H54 (cell line): ENCODE data around the gene CREG2.

Experiments used
- DNase-seq: peaks from one replicate; pipeline ENCODE4 v3.0.0; 2011; ENCODE audit warnings: low spot score, mixed read lengths; ENCODE audit not compliant: insufficient read length
- FAIRE-seq: peaks from 3 replicates; lab custom pipeline; 2011; peaks lifted over from hg19 to GRCh38; lab: Jason Lieb, UNC
- POLR2A ChIP-seq: IDR thresholded peaks from 2 replicates; pipeline ENCODE4 v1.6.1; 2011; ENCODE audit warnings: low read depth, mild to moderate bottlenecking, low read length

Gene CREG2

DNA sequence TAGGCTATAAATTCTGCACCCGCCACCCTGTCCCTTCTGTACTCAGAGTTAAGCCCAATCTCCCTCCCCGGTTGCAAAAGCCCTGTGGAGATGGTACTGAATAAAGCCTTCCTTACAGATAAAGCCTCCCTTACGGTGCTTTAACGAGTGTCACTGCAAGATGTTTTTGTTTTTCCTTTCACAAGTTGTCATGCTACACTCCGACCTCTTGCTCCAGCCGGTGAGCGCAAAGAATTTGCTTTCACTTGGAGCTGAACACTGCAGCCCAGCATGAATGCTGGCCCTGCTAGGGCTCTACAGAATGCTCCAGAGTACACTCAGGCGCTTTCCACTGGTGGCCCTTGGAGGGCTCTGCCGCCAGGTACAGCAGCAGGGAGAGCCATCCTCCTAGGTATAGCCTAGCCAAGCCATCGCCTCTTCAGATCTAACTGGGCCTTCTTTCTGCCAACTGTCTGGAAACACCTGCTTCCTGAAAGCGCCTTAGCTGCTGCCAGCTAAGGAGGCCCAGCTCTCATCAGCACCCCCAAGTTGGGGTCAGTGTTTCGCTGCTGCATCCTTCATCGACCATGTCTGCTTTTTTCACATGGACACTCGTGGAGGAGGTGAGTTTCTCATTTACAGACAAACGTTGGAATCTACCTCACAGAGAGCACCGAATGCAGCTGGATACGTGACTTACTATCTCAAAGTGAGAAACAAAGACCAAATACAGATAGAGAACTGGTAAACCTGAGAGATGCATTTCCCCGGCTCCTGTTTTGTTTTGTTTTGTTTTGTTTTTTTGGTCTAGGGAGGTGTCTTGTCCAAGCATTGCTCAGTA is 13.4 kb upstream of the CREG2 start:
- no peak for TF ChIP-seq POLR2A
- FAIRE-seq (no peak), DNase-seq (no peak)

DNA sequence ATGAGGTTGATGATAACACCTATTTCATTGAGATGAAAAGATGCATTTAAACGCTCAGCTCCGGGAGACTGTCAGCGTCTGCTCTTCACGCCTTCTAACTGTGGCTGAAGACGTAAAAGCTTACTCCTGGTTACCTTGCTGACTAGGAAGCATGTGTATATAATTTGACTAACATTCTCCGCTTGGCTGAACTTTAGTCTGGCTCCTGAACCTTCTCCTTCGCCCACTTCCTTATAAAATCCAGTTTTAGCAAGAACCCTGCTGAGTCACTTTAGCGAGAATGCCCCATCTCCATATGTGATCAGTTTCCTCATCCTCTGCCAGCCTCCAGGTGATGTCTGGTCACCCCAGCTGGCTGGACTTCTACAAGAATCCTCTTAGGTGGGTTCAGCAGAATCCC is 12.7 kb upstream of the CREG2 start:
- no peak for TF ChIP-seq POLR2A
- no peak for DNase-seq
- FAIRE-seq = no peak

DNA sequence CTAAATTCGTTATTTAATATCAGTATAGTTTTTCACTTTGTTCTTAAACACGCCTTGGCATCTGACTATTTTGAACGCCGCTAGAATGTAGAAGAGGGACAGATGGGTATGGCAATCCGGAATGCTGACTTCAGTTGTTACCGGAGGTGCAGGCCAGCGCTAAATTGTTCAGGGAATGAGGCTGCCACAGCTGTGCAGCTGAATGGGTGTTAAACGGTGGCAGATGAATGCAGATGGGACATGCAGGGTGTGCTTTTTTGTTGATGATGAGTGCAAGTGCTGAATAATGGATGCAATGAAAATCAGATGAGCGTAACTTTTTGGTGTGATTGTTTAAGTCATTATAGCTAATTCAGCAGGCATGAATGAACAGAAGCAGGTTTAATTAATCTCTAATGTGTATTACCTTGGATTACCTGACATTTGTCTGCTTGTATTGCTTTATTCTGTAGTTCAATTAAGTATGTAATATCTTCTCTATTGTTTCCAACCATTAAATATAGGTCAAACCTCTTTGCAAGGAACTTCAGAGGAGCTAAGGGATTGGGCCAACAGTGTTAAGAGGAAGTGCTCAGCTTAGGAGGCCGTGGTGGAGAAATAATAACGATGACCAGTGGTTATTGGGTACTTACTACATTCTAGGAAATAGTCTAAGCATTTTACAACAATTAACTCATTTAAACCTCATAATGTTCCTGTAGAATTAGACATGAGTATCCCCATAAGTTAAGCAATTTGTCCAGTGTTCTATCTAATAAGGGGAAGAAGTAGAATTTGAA is 11.9 kb upstream of the CREG2 start:
- FAIRE-seq = no peak
- DNase-seq = no peak
- TF ChIP-seq POLR2A = no peak

DNA sequence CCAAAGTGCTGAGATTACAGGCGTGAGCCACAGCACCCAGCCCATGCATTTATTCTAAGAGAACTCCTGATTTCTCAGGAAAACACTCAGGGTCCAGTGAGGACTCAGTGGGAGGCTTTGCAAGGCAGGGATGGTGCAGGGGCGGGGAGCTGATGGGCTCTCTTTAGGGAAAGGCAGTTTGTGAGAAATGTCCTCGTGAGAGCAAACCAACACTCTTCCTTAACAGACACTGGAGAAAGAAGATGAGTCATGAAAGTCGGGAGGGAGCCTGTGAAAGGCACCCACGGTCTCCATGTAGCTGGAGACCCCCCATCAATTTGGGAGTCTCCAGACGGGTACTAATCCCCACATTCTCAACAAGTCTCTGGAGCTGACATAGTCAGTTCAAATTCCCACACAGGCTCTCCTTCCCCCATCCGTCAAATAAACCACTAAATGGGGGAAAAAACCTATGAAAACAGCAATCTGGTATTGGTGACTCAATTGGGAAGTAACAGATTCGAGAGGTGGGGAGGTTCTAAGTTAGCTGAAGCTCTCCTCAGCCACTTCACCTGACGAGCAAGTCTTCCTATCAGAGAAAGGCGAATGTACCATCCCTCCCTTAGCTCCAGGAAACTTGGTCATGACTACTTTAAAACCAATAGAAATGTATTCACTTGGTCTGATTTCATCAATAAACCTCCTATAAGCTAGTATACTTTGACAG is 11.0 kb upstream of the CREG2 start:
- FAIRE-seq (no peak), DNase-seq (no peak)
- no peak for TF ChIP-seq POLR2A

DNA sequence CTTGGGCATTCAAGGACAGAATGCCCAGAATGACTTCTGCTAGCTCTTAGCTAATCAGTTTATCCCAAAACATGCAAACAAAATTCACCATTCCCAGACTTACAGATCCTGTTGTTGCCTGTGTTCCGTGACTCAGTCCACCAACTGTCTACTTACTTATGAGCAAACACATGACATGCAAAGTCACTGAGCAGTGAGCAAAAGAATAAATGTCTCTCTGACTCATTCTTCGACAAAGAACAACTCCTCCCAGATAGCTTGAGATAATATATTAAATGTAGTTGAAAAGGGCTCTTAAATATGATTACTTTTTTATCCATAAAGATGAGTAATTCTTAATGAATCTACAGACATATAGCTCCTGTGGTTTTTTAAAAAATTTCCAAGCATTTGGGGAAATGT is 9.0 kb upstream of the CREG2 start:
- DNase-seq (peak; percentile 68), FAIRE-seq (peak; percentile 86)
- TF ChIP-seq POLR2A = no peak

DNA sequence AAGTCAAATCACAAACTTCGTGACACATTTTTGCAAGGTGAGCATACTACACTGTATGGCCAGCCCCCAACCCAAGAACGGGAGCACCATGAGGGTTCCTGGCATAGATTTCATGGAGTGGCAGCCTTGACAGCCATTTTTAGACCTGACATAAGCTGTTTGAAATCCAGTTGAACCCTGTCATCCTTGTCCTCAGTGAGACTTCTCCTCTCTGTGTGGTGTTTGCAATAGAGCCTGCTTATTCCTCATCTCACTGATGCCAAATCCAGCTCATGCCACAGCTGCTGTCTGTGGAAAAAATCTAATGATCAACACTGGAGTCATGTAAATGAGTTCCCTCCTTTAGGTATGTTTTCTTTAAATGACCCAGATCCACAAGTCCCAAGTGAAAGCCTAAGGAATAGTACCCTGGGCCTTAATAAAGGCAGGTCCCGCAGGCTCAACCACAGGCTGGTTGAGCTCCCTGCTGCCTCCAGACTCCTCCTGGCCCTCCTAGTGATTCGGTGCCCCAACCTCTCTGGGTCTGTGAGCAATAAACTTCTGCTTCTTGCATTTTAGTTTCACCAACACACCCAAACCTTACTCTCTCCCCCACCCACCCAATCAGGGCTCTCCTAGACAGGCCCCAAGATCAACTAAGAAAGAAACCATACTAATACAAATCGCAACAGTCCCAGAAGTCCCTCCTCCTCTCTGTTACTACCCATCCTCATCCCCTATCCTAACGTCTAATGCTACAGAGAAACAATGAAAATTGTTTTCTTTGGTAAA is 8.4 kb upstream of the CREG2 start:
- no peak for FAIRE-seq
- no peak for TF ChIP-seq POLR2A
- no peak for DNase-seq

DNA sequence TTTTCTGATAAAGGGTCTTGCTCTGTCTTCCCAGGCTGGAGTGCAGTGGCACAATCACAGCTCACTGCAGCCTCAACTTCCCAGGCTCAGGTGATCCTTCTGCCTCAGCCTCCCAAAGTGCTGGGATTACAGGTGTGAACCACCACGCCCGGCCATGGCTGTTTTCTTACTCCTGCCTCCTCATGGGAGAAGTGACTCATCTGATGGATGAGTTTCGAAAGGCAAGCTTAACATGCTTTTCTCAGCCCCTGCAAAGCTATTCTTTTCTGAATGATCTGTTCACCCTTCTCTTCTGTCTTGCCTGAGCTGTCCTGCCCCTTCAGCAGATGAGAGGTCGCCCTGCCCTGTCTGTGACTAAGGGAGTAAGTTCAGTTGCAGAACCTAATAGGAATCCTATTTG is 929 bp upstream of the CREG2 start:
- FAIRE-seq (peak; percentile 41), DNase-seq (peak; percentile 50)
- TF ChIP-seq POLR2A = no peak

DNA sequence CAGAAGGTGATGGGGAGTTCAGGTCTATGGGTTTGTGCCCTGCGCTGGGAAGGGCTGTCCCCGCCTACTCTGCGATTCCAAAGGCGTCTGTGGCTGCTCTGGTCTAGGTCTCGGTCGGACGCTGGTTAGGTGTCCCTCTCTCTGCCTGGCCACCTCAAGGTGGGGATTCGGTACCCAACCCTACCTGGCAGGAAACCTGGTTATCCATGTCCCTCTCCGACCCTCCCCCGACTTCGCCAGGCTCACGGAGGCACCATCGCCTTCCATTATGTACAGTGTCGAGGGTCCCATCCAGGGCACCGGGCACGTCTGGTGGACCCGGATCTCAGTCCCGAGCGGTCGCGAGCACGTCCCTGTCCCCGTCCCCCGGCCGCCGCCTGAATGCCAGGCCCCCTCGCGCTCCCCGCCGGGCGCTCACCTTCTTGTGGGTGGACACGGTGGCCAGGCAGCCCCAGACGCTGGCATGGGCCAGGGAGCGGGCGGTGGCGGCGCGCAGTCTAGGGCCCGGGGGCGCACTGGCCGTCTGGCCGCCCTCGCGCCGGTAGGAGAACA is 628 bp downstream of the CREG2 start:
- no peak for DNase-seq
- FAIRE-seq = no peak
- no peak for TF ChIP-seq POLR2A

DNA sequence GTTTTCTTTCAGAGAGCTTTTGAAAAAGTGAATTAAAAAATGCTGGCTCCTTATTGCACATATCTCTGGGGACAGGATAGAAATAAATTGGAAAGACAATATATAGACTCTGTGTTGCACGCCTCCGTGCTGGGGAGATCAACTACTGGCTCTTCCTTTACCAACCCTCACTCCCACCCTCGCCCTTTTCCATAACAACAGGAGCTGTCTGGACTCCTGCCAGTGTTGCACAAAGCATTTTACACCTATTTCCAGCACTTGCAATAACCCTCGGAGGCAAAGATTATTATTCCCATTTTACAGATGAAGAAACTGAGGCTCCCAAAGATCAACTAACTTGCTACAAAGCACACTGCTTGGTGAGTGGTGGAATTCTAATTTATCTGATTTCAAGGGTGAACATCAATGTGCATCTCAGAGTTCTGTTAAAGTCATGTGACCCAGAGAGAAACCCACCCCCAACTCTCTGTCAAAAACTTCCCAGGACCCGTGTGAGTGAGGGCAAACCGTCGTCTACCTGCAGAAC is 4.2 kb downstream of the CREG2 start:
- FAIRE-seq = no peak
- TF ChIP-seq POLR2A = no peak
- no peak for DNase-seq

DNA sequence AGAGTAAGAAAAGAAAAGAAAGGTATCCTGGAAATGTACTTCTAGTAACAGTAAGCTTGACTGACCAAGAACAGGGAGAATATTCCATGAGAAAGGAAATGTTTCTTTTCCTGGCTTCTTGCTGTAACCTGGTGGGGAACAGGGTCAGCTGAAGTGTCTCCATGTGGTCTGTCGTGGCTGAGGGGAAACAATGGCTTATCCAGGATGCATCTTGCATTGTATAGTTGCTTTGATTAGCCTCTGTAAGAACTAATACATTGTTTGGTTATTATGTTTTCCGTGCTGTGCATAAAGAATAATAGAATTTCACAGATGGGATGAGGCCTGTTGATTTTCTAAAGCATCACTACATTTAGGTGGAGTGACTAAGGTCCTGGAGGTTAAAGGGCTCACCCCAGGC is 4.9 kb downstream of the CREG2 start:
- no peak for FAIRE-seq
- no peak for TF ChIP-seq POLR2A
- no peak for DNase-seq

DNA sequence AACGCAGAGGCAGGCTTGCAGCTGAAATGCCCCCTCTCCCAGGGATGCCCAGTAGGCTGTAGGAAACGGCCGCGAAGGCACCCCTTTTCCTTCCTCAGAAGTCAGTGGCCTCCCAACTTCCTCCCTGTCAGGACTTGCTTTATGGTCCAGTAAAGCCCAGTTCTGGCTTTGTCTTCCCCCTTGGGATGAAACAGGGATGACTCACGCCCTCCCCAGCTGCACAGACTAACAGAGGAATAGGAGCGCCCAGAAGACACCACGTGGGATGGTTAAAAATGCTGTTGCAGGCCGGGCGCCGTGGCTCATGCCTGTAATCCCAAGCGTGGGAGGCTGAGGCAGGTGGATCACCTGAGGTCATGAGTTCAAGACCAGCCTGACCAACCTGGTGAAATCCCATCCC is 6.9 kb downstream of the CREG2 start:
- FAIRE-seq (peak; percentile 97), DNase-seq (peak; percentile 92)
- no peak for TF ChIP-seq POLR2A

DNA sequence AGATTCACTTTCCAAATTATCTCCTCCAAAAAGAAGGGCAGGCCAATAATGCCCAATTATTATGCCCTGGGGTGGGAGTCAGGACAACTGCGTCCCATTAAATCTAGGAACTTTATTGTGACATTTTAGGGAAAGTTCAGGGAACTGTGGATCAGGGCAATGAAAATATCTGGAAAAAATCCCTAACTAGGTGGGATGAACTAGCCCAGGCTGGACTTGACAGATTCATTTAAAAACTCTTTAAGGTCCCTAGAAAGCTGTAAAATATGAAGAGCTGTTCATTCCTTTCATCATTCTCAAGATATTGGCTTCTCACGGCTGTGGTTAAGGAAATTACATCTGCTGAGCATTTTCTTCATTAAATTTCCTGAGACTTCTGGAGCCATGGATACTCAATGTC is 8.2 kb downstream of the CREG2 start:
- FAIRE-seq (no peak), DNase-seq (no peak)
- no peak for TF ChIP-seq POLR2A

DNA sequence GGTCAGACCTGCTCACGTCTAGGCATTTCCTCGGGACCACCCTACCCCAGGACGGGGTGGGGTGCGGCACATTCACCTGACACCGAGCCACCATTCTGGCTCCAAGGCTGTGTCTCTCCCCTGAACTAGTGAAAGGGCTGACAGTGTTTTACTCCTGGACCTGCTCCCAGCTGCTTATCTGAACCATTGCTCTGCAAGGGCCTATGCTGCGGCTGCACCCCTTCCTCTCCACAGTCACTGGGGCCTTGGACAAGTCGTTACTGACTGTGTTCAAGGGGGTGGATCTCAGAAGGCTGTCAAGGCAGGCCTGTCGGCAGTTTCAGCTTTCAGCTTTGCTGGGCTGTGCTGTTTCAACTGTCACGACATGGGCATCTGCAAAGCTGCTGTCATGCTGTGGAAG is 11.7 kb downstream of the CREG2 start:
- DNase-seq = no peak
- no peak for TF ChIP-seq POLR2A
- FAIRE-seq = no peak
